K562 (cell line): Measurements from ENCODE around the gene APC2. TPM values are rescaled to one million over a fixed set of nuclear protein-coding genes. Genes with fewer than 3 reads are reported as not detected.

Source experiments
- ARID2 ChIP-seq: fragments of 450-650 bp; IDR thresholded peaks from 2 replicates; pipeline ENCODE4 v1.6.1; 2017; ENCODE audit warnings: antibody characterized with exemption, mild to moderate bottlenecking
- FOXK2 ChIP-seq, 2 experiments: fragments of 450-650 bp; IDR thresholded peaks in 1 of 2; conservative IDR thresholded peaks in 1 of 2; 2 replicates each; pipeline ENCODE4 v1.6.1; 2016; ENCODE audit warnings: low read depth in 2 of 2, mild to moderate bottlenecking in 1 of 2
- GABPA ChIP-seq: fragments of 200-800 bp; sonication (Bioruptor generic); conservative IDR thresholded peaks from 2 replicates; pipeline ENCODE4 v1.6.1; 2016; ENCODE audit warnings: low read depth, missing genetic modification characterization, missing compliant biosample characterization
- GATAD2B ChIP-seq: fragments of 450-650 bp; IDR thresholded peaks from 2 replicates; pipeline ENCODE4 v1.6.1; 2017; ENCODE audit warnings: mild to moderate bottlenecking, borderline replicate concordance
- HDAC6 ChIP-seq: IDR thresholded peaks from 2 replicates; pipeline ENCODE4 v1.6.1; 2012; ENCODE audit warnings: low read depth, mild to moderate bottlenecking, control low read depth, inconsistent platforms, low read length, moderate library complexity
- PHF8 ChIP-seq: fragments of 200-600 bp; sonication (generic); IDR thresholded peaks from 2 replicates; pipeline ENCODE4 v1.6.1; 2012; ENCODE audit warnings: mixed run types, mild to moderate bottlenecking, inconsistent platforms, low read length, moderate library complexity, borderline replicate concordance
- POLR2G ChIP-seq: fragments of 200-400 bp; formaldehyde crosslinking; IDR thresholded peaks from 2 replicates; pipeline ENCODE4 v1.6.1; 2017; ENCODE audit warnings: low read depth, mild to moderate bottlenecking, antibody characterized with exemption, low read length, moderate library complexity
- RBM14 ChIP-seq: fragments of 200-400 bp; formaldehyde crosslinking; IDR thresholded peaks from 2 replicates; pipeline ENCODE4 v1.6.1; 2018; ENCODE audit warnings: low read depth, mild to moderate bottlenecking, low read length, moderate library complexity, borderline replicate concordance; ENCODE audit not compliant: insufficient read depth
- SAFB2 ChIP-seq: fragments of 200-400 bp; formaldehyde crosslinking; IDR thresholded peaks from 2 replicates; pipeline ENCODE4 v1.6.1; 2018; ENCODE audit warnings: borderline replicate concordance, low read length, low read depth, moderate library complexity; ENCODE audit not compliant: severe bottlenecking
- SNRNP70 ChIP-seq: fragments of 200-400 bp; formaldehyde crosslinking; optimal IDR thresholded peaks from 2 replicates; pipeline ENCODE3; 2017; ENCODE audit warnings: low read depth, low read length
- TAF1 ChIP-seq: IDR thresholded peaks from 2 replicates; pipeline ENCODE4 v1.6.1; 2011; ENCODE audit warnings: mild to moderate bottlenecking, low read length, moderate library complexity; ENCODE audit not compliant: insufficient read depth, control insufficient read depth, severe bottlenecking; ENCODE audit errors: extremely low read depth
- TGIF2 ChIP-seq: sonication (generic); formaldehyde crosslinking; IDR thresholded peaks from 2 replicates; pipeline ENCODE4 v1.8.1; 2022; ENCODE audit warnings: mild to moderate bottlenecking, missing genetic modification reagents, moderate library complexity
- ZNF224 ChIP-seq: sonication (generic); formaldehyde crosslinking; IDR thresholded peaks from 2 replicates; pipeline ENCODE4 v1.8.0; 2022; ENCODE audit warnings: mild to moderate bottlenecking, missing genetic modification reagents
- ZNF639 ChIP-seq, 2 experiments: fragments of 200-800 bp in 1 of 2; sonication (Bioruptor generic) in 1 of 2; sonication (generic) in 1 of 2; formaldehyde crosslinking in 1 of 2; IDR thresholded peaks in 1 of 2; conservative IDR thresholded peaks in 1 of 2; 2 replicates each; pipeline versions ENCODE4 v1.5.0 to v1.6.1; 2016 to 2020; ENCODE audit warnings: missing compliant biosample characterization in 1 of 2, missing genetic modification characterization in 1 of 2, missing genetic modification reagents in 1 of 2
- ZNF644 ChIP-seq: fragments of 200-800 bp; sonication (Bioruptor generic); IDR thresholded peaks from 2 replicates; pipeline ENCODE4 v1.6.1; 2016; ENCODE audit warnings: low read depth, missing genetic modification characterization, missing compliant biosample characterization
- polyA plus RNA-seq, 8 experiments: library from polyadenylated mRNA; depleted of rRNA in 4 of 8; stranded (reverse) in 5 of 8; unstranded in 3 of 8; fragments of >200 nt; fragmentation: Nextera tagmentation in 2 of 8; fragmentation: Illumina TruSeq in 1 of 8; extraction: Ambion mirVana in 2 of 8; extraction: Trizol in 1 of 8; gene quantifications; 2 replicates each; pipeline versions ENCODE4 v1.2.1 to v1.2.3, GENCODE V29; 2011 to 2014; ENCODE audit warnings: inconsistent platforms in 1 of 8, missing spikeins in 1 of 8
- total RNA-seq, 7 experiments: library from RNA; depleted of rRNA in 6 of 7; stranded (reverse); fragments of >200 nt in 6 of 7; fragmentation: Illumina TruSeq in 2 of 7; extraction: Trizol in 2 of 7; gene quantifications; 2 replicates each; pipeline versions ENCODE4 v1.2.1 to v1.2.3, GENCODE V29; 2011 to 2021; ENCODE audit warnings: low replicate concordance in 1 of 7
- TF ChIP-seq, protein P1 (sequence below), 3 experiments: fragments of 200-800 bp in 1 of 3; fragments of 250-450 bp in 1 of 3; fragments of 450-650 bp in 1 of 3; sonication (Bioruptor Pico) in 1 of 3; sonication (Bioruptor generic) in 1 of 3; formaldehyde crosslinking in 1 of 3; IDR thresholded peaks; 2 replicates each; pipeline versions ENCODE4 v1.6.1 to v1.8.0; 2016 to 2022; ENCODE audit warnings: mild to moderate bottlenecking in 2 of 3, missing genetic modification characterization in 2 of 3, missing compliant biosample characterization in 1 of 3, moderate library complexity in 1 of 3
- TF ChIP-seq, protein P2 (sequence below): fragments of 250-450 bp; sonication (Bioruptor Pico); IDR thresholded peaks from 2 replicates; pipeline ENCODE4 v1.9.0; 2021; ENCODE audit warnings: mild to moderate bottlenecking
- TF ChIP-seq, protein P3 (sequence below), 2 experiments: IDR thresholded peaks; 2 replicates each; pipeline ENCODE4 v1.6.1; 2011; ENCODE audit warnings: borderline replicate concordance in 1 of 2, control low read depth in 1 of 2, low read depth in 1 of 2, low read length in 1 of 2, mild to moderate bottlenecking in 1 of 2, mixed read lengths in 1 of 2, moderate library complexity in 1 of 2; ENCODE audit not compliant: insufficient read depth in 1 of 2, insufficient read length in 1 of 2, poor library complexity in 1 of 2, severe bottlenecking in 1 of 2; ENCODE audit errors: extremely low read depth in 1 of 2

The APC2 gene
- total and polyA plus RNA-seq, 9 of the 15 experiments (the other 6 are each of a cell fraction or from before 2014, with no cell fraction given) = 0.01 to 0.40 (median 0.05) TPM; not detected in 3

- TF ChIP-seq HDAC6 = no peak
- TF ChIP-seq ARID2 = no peak
- TF ChIP-seq RBM14 = 0 out of 2 replicates have a peak, but pooled peaks have one; percentile 69
- TF ChIP-seq, protein P1, sequence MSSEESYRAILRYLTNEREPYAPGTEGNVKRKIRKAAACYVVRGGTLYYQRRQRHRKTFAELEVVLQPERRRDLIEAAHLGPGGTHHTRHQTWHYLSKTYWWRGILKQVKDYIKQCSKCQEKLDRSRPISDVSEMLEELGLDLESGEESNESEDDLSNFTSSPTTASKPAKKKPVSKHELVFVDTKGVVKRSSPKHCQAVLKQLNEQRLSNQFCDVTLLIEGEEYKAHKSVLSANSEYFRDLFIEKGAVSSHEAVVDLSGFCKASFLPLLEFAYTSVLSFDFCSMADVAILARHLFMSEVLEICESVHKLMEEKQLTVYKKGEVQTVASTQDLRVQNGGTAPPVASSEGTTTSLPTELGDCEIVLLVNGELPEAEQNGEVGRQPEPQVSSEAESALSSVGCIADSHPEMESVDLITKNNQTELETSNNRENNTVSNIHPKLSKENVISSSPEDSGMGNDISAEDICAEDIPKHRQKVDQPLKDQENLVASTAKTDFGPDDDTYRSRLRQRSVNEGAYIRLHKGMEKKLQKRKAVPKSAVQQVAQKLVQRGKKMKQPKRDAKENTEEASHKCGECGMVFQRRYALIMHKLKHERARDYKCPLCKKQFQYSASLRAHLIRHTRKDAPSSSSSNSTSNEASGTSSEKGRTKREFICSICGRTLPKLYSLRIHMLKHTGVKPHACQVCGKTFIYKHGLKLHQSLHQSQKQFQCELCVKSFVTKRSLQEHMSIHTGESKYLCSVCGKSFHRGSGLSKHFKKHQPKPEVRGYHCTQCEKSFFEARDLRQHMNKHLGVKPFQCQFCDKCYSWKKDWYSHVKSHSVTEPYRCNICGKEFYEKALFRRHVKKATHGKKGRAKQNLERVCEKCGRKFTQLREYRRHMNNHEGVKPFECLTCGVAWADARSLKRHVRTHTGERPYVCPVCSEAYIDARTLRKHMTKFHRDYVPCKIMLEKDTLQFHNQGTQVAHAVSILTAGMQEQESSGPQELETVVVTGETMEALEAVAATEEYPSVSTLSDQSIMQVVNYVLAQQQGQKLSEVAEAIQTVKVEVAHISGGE (CRISPR knock-in tag; IDR thresholded peaks at IDR 0.05) = 0 out of 6 replicates have a peak, but pooled peaks of 1 of the 3 experiments have one; percentile 29
- no peak for TF ChIP-seq FOXK2 (conservative IDR thresholded peaks at IDR 0.05 in 1 of 2, IDR thresholded peaks at IDR 0.05 in 1 of 2; ENCODE audit: low read depth in 2 of 2)
- no peak for TF ChIP-seq GATAD2B
- TF ChIP-seq TGIF2 (CRISPR knock-in tag) = 0 out of 2 replicates have a peak, but pooled peaks have one; percentile 14
- peak; percentile 31; the same call in 1 of the 2 replicates for TF ChIP-seq PHF8
- TF ChIP-seq SNRNP70 = no peak
- no peak for TF ChIP-seq ZNF644 (tag)
- no peak for TF ChIP-seq ZNF224
- TF ChIP-seq, protein P2, sequence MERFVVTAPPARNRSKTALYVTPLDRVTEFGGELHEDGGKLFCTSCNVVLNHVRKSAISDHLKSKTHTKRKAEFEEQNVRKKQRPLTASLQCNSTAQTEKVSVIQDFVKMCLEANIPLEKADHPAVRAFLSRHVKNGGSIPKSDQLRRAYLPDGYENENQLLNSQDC (CRISPR knock-in tag) = peak; percentile 69; the same call in 1 of the 2 replicates
- TF ChIP-seq, protein P3, sequence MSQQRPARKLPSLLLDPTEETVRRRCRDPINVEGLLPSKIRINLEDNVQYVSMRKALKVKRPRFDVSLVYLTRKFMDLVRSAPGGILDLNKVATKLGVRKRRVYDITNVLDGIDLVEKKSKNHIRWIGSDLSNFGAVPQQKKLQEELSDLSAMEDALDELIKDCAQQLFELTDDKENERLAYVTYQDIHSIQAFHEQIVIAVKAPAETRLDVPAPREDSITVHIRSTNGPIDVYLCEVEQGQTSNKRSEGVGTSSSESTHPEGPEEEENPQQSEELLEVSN (IDR thresholded peaks at IDR 0.05; ENCODE audit: borderline replicate concordance in 1 of 2, extremely low read depth in 1 of 2, insufficient read depth in 1 of 2, insufficient read length in 1 of 2, low read depth in 1 of 2, low read length in 1 of 2, poor library complexity in 1 of 2, severe bottlenecking in 1 of 2) = peak in 1 of 2 experiments; percentile 35
- TF ChIP-seq SAFB2 = no peak
- TF ChIP-seq TAF1 = peak; percentile 49
- TF ChIP-seq GABPA (tag) = peak; percentile 79
- TF ChIP-seq ZNF639 (CRISPR knock-in tag; conservative IDR thresholded peaks at IDR 0.05 in 1 of 2, IDR thresholded peaks at IDR 0.05 in 1 of 2) = peak in 1 of 2 experiments; percentile 98; a peak in 2 of 4 replicates
- peak; percentile 70 for TF ChIP-seq POLR2G
Observed at GRCh38 chr19:1407528-1408299, 42.2 kb upstream of the APC2 start, which contains the start of gene DAZAP1 (continued).
